ENCODE measurements around the gene PRR36.

PRR36 gene

GRCh38 chr19:7905268-7905667 is 31.1 kb upstream of the PRR36 start:
- Histone ChIP-seq H3K27me3 (ENCODE audit: control insufficient read depth, insufficient read depth, low read length) (no peaks in the 10 kb centered on the region), H3K79me2 (peaks cover 37% of the 10 kb centered on the region), H3K4me1 (peaks cover 20% of the 10 kb centered on the region), H2AFZ (no peak overlapping the region), H3K9ac (no peak overlapping the region), H3K9me3 (ENCODE audit: control insufficient read depth, low read length) (no peaks in the 10 kb centered on the region), H3K36me3 (ENCODE audit: control insufficient read depth, insufficient read depth, low read length) (no peaks in the 10 kb centered on the region), H3K27ac (no peak overlapping the region), H3K4me2 (ENCODE audit: low read length) (peak overlapping the region; percentile 99), H3K4me3 (ENCODE audit: low read depth, low read length) (peak overlapping the region; percentile 94)
- no peak for TF ChIP-seq CTCF (IDR thresholded peaks at IDR 0.05)

DNA sequence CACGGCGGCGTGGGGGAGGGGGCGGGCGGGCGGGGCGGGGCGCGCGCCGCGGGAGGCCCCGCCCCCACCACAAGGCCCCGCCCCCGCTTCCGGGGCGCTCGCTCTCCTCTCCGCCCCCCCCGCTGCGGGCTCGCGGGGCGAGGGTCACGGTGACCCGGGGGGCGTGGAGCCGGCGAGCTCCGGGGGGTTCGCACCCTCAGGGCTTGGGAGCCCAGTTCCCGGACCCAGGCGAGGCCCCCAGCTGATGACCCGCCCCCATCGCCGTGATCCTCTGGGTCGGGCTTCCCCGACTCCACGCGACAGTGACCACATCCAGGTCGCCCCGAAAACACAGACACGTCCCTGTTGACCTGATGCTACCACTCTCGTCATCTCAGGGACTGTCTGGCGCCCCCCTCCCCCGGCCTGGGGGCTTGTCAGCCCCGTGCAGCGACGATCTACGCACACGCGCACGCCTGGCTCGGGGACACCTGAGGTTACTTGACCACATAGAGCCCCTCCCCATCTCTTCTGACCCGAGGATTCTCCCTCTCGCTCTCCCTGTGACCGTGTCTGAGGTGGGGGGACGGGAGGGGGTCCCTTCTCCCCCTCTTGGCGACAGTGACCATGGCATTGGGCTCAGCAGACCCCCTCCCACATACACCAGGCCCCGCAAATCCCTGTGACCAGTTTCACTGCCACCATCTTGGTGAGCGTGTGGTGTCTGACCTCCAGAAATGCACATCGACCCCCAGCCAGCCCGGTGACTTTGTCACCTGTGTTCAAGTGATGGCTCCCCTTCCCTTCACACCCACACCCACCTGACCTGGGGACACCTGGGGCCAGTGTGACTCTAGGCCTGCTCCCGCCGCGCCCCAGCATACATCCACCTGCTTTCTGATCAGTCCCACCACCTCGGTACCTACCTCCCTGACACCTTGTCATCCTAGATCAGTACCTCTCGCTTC is 30.2 kb upstream of the PRR36 start:
- TF ChIP-seq CTCF (IDR thresholded peaks at IDR 0.05) = no peak
- peaks cover 20% of the 10 kb centered on the region for H3K4me1 ChIP-seq
- H3K79me2 ChIP-seq = peaks cover 37% of the 10 kb centered on the region
- H3K36me3 ChIP-seq (ENCODE audit: control insufficient read depth, insufficient read depth, low read length) = no peaks in the 10 kb centered on the region
- no peaks in the 10 kb centered on the region for H3K9me3 ChIP-seq (ENCODE audit: control insufficient read depth, low read length)
- peak overlapping the region; percentile 76 for H2AFZ ChIP-seq
- H3K4me2 ChIP-seq (ENCODE audit: low read length) = peak overlapping the region; percentile 99
- peak overlapping the region; percentile 57 for H3K9ac ChIP-seq
- peak overlapping the region; percentile 94 for H3K4me3 ChIP-seq (ENCODE audit: low read depth, low read length)
- H3K27me3 ChIP-seq (ENCODE audit: control insufficient read depth, insufficient read depth, low read length) = no peaks in the 10 kb centered on the region
- peak overlapping the region; percentile 56 for H3K27ac ChIP-seq

DNA sequence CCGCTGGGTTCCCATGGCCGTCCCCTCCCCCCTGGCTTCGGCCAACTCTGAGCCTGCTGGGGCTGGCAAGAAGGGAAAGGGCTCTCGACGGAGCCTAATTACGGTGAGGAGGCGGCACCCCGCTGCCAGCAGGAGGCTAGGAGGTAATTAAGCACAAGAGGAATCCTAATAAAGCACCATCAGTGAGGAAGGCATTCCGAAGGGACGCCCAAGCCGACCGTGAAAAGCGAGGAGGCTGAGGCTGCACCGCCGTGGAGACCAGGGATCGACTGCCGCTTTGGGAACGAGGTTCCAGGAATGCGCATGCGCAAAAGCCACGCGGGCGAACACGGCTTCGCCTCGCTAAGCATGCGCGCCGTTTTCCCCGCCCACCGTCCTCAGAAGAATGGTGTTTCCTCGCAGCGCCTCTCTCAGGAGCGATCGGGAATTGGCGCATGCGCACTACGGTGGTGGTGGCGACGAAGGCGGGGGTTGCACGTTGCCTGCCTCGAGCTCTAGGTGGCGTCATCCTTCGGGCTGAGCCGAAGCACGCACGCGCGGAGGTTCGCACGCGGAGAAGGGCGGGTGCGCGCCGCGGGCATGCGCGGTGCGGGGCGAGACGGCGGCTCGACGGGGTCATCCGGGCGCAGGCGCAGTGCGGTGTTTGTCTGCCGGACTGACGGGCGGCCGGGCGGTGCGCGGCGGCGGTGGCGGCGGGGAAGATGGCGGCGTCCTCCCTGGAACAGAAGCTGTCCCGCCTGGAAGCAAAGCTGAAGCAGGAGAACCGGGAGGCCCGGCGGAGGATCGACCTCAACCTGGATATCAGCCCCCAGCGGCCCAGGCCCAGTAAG is 29.3 kb upstream of the PRR36 start, which contains the start of gene MAP2K7:
Gene MAP2K7, plus strand, starts transcription at position 634 of the 830 bp plus-strand sequence. Its CDS starts 68 bp downstream, at position 702.
- H3K9me3 ChIP-seq (ENCODE audit: control insufficient read depth, low read length) = no peaks in the 10 kb centered on the region
- H3K27ac ChIP-seq = peak within 1 kb of the TSS; percentile 66
- peaks cover 34% of the 10 kb centered on the region for H3K79me2 ChIP-seq
- peak within 1 kb of the TSS; percentile 94 for H3K4me3 ChIP-seq (ENCODE audit: low read depth, low read length)
- peak within 1 kb of the TSS; percentile 57 for H3K9ac ChIP-seq
- peak within 1 kb of the TSS; percentile 99 for H3K4me2 ChIP-seq (ENCODE audit: low read length)
- H2AFZ ChIP-seq = peak within 1 kb of the TSS; percentile 87
- no peaks in the 10 kb centered on the region for H3K36me3 ChIP-seq (ENCODE audit: control insufficient read depth, insufficient read depth, low read length)
- H3K4me1 ChIP-seq = peaks cover 20% of the 10 kb centered on the region
- no peaks in the 10 kb centered on the region for H3K27me3 ChIP-seq (ENCODE audit: control insufficient read depth, insufficient read depth, low read length)
- peak; percentile 85 for TF ChIP-seq CTCF (IDR thresholded peaks at IDR 0.05)

GRCh38 chr19:7902796-7903243 is 28.6 kb upstream of the PRR36 start:
- Histone ChIP-seq H3K4me2 (ENCODE audit: low read length) (peak overlapping the region; percentile 87), H3K79me2 (peaks cover 34% of the 10 kb centered on the region), H3K4me3 (ENCODE audit: low read depth, low read length) (peak overlapping the region; percentile 94), H3K9ac (no peak overlapping the region), H3K36me3 (ENCODE audit: control insufficient read depth, insufficient read depth, low read length) (no peaks in the 10 kb centered on the region), H3K4me1 (peaks cover 20% of the 10 kb centered on the region), H2AFZ (peak overlapping the region; percentile 87), H3K9me3 (ENCODE audit: control insufficient read depth, low read length) (no peaks in the 10 kb centered on the region), H3K27ac (peak overlapping the region; percentile 66), H3K27me3 (ENCODE audit: control insufficient read depth, insufficient read depth, low read length) (no peaks in the 10 kb centered on the region)
- TF ChIP-seq CTCF (IDR thresholded peaks at IDR 0.05) = no peak

Data from parathyroid adenoma (tissue), 2 donors.